NCI-H748 (cell line): ENCODE data around the gene PRKCZ.

ENCODE experiments used
- DNase-seq: peaks from one replicate; lab custom pipeline; 2025; ENCODE audit not compliant: unreplicated experiment; lab: John Stamatoyannopoulos, UW

Gene PRKCZ

DNA sequence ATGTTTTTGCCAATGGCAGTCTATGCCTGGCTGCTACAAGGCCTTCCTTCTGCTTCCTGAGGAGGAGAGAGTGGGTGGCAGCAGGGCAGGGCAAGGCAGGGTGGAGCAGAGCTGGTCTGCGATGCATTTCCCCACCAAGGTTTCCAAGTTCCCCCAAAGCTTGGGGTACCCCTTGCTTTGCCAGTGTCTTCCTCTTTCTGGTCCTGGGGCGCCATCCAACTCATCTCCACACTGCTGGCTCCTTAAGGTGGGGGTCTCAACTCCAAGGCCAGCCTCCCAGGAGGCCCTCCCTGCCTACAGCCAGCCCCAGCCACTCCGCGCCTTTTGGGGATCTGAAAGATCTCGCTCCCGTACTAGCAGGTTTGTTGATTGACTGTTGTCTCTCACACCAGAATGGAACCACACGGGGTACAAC is 174.0 kb downstream of the PRKCZ start:
- DNase-seq, result no peak

DNA sequence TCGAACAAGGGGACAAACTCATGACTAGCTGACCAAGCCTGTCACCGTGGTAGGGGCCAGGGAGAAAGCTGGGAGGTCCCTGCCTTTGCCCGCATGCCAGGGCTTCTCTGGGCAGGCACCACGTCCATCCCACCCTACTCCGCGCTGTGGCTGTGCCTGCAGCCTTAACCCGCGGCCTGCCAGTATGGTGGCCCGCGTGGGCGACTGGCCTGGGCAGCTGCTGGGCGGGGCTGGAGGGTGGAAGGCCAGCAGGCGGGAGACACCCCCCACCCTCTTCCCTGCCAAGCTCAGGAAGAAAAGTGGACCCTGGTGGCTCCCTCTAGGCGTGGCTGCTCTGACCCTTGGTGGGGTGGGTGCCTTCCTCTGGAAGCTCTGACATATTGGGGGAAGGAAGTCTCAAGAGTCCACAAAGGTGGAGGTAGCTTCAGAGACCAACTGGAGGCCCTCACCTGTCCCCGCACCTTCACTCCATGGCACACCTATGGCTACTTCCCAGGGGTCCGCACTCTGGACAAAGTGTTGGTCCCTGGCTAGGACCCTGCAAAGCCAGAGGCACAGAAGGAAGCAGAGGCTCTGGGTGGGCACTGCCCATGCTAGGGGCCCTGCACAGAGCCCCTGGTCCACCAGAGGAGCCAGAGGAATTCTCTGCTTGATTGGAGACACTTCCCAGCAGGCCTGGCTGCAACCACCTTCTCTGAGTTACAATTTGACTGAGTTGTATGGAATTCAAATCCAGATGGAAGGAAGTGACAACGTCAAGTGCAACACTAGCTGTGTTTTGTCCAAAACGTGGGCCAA is 174.6 kb downstream of the PRKCZ start:
- DNase-seq, result no peak

DNA sequence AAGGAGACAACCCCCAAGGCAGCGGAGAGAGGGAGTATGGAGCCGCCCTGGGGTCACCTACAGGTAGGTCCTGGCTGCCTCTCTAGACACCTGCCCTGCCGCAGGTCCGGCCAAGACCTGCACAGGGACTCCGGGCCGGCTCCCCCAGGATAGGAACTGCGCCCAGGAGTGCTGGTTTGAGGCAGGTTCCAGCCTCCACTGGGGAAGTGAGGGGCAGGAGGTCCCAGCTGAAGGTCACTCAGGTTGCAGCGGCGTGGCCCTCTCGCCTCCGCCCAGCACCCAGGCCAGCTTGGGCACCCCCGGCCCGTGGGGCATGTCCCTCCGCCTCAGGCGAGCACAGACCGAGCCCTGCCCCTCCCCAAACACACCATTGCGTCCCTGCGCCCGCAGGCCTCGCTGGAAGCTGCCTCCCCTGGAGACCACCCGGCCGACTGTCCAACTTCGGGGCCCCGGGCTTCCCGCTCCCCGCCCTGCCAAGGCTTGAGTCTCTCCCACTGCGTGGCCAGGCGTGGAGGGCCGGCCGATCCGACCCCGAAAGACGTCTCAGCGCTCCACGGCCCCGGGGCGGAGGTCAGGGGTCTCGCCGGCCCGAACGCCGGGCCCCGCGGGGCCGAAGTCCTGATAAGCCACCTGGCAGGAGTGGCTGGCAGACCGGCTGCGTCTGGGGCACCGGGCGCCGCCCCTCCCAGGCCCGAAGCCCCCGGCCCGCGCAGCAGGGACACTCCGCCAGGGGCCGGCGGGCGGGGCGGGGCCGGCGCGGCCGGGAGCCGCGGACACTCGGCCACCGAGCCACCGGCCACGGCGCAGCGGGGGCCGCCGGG is 176.5 kb downstream of the PRKCZ start:
- no peak for DNase-seq

DNA sequence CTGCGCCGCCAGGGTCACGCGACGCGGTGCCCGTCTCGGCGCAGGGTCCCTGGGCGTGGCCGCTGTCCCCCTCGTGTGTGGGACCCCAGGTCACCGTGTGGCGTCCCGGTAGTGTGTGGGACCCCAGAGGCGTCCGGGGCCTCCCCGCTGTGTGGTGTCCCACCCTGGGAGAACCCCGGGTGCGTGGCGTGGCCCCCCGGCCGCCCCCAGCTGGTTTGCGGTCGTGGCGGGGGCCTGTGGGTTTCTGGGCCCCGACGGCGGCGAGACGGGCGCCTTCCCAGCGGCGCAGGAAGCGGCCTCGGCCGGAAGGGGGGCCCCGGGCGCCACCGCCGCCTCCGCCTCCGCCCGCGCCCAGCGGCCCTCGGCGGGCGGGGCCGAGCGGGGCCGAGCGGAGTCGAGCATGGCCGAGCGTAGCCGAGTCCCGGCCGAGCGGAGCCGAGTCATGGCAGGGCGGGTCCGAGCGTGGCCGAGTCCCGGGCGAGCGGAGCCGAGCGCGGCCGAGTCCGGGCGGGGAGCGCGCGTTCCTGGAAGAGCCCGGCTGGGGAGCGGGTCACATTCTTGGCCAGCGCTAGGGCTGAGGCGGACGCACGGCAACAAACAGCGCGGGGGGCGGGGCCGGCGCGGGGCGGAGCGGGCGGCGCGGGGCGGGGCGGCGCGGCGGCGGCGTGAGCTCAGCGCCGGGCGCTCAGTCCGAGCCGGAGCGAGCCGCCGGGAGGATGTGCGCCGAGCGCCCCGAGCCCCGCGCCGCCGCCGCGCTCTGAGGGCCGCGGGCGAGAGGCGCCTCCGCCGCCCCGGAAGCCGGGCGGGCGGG is 177.3 kb downstream of the PRKCZ start:
- peak; percentile 92 for DNase-seq

DNA sequence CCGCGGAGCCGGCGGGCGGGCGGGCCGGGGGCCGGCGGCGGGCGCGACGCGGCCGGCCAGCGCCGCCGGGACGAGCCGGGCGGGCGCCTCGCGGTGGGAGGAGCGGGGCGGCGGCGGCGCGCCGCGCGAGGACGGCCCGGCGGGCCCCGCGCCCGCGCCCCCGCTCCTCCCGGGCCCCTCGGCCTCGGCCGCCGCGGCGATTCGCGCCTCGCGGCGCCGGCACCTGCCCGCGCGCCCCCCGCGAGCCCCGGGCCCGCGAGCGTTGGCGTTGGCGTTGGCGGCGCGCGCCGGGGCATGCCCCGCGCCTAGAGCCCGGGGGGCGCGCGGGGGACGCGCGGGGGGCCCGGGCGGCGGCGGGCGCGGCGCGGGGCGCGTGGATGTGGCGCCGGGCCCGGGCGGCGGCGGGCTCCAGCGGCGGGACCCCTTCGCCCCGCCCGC is 178.0 kb downstream of the PRKCZ start, which contains the start of gene SKI:
TSS of gene SKI (plus strand) at position 163 of the 438 bp plus-strand sequence. CDS start 448 bp downstream, outside the sequence.
- no peak for DNase-seq

DNA sequence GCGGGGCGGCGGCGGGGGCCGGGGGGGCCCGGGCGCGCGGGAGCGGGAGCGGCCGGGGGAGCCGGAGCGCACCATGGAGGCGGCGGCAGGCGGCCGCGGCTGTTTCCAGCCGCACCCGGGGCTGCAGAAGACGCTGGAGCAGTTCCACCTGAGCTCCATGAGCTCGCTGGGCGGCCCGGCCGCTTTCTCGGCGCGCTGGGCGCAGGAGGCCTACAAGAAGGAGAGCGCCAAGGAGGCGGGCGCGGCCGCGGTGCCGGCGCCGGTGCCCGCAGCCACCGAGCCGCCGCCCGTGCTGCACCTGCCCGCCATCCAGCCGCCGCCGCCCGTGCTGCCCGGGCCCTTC is 178.5 kb downstream of the PRKCZ start:
- peak; percentile 45 for DNase-seq

DNA sequence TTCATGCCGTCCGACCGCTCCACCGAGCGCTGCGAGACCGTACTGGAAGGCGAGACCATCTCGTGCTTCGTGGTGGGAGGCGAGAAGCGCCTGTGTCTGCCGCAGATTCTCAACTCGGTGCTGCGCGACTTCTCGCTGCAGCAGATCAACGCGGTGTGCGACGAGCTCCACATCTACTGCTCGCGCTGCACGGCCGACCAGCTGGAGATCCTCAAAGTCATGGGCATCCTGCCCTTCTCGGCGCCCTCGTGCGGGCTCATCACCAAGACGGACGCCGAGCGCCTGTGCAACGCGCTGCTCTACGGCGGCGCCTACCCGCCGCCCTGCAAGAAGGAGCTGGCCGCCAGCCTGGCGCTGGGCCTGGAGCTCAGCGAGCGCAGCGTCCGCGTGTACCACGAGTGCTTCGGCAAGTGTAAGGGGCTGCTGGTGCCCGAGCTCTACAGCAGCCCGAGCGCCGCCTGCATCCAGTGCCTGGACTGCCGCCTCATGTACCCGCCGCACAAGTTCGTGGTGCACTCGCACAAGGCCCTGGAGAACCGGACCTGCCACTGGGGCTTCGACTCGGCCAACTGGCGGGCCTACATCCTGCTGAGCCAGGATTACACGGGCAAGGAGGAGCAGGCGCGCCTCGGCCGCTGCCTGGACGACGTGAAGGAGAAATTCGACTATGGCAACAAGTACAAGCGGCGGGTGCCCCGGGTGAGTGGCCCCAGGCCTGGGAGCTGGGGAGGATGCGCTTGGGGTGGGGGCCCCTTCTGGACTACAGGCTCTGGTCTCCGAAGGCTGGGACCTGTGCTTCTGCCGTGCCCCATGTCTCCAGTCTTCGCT is 179.0 kb downstream of the PRKCZ start:
- peak; percentile 65 for DNase-seq

DNA sequence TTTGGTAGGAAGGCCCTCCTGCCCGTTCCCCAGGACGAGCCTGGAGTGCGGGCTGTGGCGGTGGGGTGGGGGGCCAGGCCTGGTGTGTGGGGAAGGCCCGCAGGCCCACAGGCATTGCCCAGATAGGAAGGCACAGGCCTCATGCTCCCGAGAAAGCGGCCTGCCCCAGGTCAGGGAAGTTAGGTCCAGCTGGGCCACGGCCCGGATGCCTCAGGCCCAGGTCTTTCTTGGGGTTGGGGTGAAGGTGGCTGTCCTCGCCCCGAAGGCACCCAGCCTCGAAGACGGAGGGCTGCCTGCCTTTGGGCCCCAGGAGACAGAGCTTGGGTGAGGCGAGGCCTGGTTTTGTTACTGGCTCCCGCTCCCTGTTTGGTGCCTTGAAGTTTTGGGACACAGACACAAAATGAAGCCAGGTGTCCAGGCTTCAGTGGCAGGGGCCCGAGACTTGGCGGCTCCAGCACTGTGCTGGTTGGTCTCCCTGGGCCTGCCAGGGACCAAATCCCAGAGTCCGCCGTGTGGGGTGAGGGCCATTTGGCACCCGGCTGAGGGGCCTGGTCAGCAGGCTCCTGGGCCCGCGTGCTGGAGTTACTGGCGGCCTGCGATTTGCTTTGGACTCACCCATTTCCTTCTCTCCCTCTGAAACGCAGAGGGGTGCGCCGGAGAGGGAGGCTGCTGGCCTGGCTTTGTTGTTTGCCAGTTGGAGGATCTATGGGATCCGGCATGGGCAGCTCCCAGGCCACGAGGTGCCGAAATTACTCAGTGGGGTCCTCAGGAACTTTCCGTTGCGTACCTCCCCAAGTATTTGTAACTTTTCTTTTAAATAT is 179.9 kb downstream of the PRKCZ start:
- no peak for DNase-seq

DNA sequence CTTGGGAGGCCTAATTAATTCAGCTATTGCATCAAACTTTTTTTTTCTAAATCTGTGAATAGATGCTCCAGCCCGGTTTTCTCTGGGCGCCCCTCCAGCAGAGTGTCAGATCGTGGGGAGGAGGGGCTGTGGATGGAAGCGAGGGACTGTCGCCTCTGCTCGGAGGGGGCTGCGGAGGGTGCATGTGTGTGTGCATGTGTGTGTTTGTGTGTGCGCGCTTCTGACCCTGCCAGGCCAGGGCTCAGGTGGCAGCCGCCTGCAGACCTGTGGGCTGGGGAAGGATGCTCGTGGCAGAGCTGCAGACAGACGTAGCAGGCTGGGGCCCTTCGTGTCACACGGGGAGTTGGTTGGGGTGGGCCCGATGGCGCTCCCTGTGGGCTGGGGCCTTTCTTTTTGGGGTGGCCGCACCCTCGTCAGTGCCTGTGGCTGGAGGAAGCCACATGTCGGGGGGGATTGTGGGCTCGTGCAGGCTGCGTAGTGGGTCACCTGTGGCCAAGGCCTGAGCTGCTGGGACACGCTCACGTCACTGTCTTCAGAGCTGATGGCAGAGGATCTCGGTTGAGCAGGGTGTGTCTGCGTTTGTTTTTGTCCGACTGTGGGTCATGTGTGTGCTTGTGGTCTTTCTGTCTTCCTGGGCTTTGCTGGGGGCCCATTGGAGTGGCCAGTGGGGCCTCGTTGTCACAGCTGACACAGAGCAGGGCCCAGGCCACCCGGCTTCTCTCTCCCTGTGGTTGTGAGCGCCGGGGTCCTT is 180.7 kb downstream of the PRKCZ start:
- no peak for DNase-seq

DNA sequence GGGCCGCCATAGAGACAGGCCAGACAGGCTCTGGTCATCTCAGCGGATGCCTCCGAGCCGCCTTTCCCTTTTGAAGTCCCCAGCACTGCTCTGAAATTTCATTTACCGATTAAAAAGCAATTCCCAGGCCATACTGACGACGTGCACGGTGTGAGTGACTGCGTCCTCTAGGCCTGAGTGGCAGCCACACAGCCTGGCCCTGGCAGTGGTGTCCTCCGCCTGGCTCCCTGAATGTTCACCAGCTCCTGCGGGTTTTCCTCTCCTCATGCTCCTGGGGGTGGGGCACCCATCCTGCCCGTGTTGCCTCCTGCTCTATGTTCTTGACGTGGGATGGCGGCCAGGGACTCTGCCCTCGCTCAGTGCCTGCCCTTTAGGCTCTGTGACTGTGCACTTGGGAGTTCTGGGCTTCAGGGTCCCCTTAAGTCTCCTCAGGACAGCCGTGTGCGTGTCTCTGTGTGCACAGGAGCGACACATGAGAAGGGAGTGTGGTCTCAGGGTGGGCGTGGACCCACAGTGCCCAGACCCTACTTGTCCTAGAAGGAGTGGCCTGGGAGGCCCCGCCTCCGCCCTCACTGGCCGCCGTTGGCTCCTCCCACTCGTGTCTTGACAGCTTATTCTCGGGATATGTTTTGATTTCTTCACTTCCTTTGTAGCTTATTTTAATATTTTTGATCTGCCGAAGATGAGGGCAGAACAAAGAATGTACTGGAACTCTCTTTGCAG is 181.5 kb downstream of the PRKCZ start:
- peak; percentile 42 for DNase-seq

DNA sequence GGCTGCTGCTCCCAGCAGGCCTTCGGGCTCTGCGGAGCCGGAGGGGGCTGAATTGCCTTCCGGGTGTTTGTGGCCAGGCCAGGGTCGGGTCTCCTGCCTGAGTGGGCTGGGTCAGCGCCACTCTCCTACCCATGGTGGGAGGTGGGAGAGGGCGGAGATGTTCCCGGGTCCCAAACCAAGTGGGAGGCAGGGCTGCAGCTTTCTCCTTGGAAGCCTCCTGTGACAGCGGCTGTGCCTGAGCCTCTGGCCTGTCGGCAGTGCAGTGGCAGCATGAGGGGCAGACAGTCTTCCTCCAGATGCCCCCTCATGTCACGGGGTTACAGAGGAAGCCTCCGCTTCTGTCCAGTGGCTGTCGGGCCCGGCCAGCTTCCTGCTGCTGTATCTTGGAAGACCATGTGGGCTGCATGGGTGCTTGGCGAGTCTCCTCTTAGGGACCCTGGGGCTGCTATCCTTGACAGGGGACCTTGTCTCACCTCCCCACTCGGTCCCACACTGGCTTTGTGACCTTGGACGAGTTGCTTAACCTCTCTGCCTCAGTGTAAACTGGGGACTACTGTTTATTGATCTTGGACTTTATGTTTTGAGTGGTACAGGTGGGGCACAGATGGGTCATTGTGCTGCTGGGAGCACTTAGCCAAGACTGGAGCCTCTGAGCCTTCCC is 182.2 kb downstream of the PRKCZ start:
- no peak for DNase-seq

DNA sequence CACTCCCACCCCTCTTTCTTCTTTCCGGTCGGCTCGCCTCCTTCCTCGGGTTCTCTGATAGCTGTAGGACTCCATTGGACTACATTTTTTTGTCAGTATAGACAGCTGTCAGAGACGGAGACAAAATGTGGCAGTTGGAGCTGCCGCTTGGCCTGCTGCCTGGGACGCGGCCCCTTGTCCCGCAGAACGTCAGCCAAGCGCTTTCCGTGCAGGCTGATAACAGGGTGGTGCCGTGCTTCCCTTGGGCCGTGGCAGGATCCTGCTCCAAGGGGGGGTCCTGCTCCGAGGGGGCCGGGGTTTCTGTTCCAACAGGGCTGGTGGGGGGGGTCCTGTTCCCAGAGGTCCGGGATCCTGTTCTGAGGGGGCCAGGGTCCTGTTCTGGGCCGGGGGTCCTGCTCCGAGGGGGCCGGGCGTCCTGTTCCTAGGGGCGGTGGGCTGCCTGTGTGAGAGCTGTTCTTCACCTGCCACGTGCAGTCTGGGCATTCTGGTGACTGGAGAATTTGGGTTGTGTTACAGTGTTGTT is 182.8 kb downstream of the PRKCZ start:
- DNase-seq, result no peak

DNA sequence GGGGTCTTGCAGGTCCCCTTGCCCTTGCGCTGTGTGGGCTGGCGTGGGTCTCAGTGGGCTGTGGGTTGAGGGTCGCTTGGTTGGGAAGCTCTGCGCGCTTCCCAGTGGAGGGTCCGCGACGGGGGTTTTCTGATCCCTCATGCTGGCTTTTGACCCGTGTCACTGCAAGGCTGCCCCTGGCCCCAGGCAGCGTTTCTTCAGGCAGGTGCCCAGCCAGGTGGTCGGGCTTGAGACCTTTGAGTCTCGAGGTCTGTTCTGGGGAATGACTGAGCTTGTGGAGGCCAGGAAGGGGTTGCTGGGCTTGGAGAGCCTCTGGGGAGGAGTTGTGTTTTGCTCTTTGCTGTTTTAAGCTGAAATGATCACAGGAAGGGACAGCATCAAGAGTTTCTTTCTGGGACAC is 183.3 kb downstream of the PRKCZ start:
- DNase-seq, result no peak

DNA sequence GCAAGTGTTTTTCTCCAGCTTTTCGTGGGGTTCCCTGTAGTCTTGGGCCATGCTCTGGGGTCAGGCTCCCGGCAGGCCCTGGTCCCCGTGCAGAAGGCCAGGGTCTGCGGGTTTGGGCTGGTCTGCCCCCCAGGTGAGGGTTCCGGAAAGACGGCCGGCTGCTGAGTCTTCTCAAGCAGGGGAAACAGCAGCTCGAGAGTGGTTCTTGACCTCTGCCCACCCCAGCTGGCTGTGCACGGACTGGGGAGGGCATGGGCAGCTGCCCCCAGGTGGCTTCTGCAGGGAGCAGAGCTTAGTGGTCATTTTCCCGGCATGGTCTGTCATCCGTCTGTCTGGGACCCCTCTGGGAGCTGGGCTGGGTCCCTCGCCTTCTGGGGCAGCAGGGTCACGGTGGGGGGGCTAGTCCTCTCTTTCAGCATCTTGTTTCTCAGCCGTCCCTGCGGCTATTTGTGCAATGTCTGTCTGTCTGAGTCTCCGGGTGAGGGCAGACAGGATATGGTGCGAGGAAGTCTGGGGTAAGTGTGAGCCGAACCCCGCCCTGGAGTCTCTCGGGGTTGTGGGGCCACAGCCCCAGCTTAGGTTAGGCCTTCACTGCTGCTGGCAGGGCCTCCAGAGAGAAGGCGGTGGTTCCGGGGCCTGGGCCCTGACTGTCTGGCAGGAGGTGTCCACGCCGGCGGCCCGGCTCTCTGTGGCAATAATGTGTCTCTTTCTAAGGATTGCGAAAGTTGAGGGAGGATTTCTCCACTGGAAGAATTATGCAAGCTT is 184.0 kb downstream of the PRKCZ start:
- DNase-seq, result no peak

DNA sequence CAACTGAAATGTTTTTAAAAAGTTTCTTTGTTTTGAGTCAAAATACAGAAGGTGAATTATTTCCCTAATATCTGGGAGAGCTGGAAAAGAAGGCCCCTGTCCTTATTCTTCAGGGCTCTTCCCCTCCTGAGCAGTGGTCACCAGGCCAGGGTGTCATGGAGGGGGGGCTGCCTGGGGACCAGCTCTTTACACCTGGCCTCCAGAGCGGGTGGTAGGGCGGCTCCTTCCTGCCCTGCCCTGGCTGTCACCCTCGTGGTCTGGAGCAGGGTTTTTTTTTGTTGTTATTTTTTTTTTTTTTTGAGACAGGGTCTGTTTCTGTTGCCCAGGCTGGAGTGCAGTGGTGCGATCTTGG is 184.5 kb downstream of the PRKCZ start:
- no peak for DNase-seq
